NCI-H2081 (cell line): ENCODE data around the gene CAGE1.

ENCODE experiments used
- DNase-seq, 2 experiments: peaks; one replicate each; lab custom pipeline; 2025; lab: John Stamatoyannopoulos, UW

CAGE1 gene

GRCh38 chr6:7389451-7390225, at the start of gene CAGE1, which contains the start of gene RIOK1:
Gene CAGE1, minus strand, starts transcription at chr6:7389742. Its CDS starts 2,569 bp downstream, at chr6:7387173.
Gene RIOK1, plus strand, starts transcription at chr6:7389808. Its CDS starts 195 bp downstream, at chr6:7390003.
- peak; percentile 96 for DNase-seq

GRCh38 chr6:7439228-7439627, 49.7 kb upstream of the CAGE1 start:
- DNase-seq, result no peak

DNA sequence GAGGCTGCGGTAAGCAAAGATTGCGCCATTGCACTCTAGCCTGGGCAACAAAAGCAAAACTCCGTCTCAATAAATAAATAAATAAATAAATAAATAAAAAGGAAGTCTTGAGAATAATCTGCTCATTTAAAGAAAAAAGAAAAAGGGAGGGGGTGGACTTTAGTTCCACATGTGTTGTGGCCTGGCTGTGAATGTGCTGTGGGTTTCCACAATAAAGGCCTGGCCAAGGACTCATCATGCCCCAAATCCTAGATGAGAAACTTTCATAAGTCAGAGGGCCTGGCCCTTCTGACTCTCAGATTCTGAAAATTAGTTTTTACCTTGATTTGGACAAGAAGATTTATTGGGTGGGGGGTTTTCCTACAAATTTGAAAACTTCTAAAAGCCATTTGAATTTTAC, 48.5 kb upstream of the CAGE1 start:
- no peak for DNase-seq

DNA sequence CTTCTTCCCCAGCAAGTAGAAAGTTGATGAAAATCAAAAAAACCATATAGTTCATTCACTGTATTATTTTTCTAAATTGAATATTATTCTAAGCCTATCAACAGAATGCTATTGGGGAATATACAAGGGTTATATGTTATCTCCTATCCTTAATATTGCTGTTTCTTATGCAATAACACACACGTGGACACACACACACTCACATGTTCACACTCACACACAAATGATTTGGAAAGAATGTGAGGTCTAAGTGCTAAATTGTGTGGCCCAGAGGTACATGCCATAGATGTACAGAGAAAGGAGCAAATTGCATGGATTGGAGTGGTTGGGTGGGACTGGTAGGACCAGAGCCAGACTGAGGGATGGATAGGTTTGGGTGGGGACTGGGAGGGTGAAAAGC, 45.1 kb upstream of the CAGE1 start:
- DNase-seq, result no peak

DNA sequence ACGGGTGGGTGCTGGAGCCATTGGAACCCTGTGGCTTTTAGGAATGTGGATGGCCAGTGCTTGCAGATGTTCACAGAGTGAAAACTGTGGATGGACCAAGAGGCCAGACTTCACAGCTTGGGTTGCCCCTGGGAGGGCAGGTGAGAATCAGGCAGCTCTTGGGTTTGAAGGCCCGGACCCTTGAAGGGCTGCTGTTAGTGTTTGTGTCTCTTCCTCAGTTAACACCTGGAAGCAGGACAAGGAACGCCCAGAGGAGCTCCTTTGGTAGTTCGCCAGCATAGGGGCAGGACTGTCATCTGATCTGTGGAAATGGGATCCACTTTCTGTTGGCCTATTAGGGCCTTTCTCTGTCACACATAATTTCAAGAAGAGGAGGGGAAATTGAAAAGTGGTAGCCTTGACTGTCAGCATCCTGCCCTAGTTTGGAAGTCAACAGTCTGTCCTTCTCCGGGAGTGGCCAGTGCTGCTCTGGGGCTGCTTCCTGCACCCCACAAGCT, 43.6 kb upstream of the CAGE1 start:
- DNase-seq, result no peak

GRCh38 chr6:7432391-7433120, 43.0 kb upstream of the CAGE1 start:
- no peak for DNase-seq

- no peak for DNase-seq
Measured at GRCh38 chr6:7431674-7432390, 42.3 kb upstream of the CAGE1 start.

DNA sequence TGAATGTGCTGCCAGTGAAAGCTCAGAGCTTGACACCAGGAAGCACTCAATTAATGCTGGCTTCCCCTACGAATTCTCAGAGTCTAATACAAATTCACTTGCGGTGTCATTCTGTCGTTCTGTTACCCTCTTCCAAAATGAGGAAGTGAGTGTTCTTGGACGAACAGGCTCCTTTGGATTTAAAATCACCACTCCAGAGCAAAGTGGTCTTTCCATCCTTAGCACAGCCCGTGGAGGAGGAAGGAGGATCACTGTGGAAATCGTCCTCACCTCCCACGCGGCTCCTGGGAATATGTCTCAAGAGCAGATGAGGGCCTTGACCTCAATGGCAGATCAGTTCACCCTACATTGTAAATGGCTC, 41.8 kb upstream of the CAGE1 start:
- no peak for DNase-seq

- no peak for DNase-seq
Measured at GRCh38 chr6:7426447-7427169, 37.1 kb upstream of the CAGE1 start.

DNA sequence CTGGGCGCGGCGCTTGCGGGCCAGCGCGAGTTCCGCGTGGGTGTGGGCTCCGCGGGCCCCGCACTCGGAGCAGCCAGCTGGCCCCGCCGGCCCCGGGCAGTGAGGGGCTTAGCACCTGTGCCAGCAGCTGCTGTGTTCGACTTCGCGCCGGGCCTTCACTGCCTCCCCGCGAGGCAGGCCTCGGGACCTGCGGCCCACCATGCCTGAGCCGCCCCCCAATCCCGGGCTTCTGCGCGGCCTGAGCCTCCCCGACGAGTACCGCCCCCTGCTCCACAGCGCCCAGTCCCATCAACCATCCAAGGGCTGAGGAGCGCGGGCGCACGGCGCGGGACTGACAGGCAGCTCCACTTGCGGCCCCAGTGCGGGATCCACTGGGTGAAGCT, 36.3 kb upstream of the CAGE1 start:
- no peak for DNase-seq

GRCh38 chr6:7424967-7425807, 35.6 kb upstream of the CAGE1 start:
- no peak for DNase-seq

GRCh38 chr6:7424058-7424457, 34.5 kb upstream of the CAGE1 start:
- DNase-seq, result no peak

DNA sequence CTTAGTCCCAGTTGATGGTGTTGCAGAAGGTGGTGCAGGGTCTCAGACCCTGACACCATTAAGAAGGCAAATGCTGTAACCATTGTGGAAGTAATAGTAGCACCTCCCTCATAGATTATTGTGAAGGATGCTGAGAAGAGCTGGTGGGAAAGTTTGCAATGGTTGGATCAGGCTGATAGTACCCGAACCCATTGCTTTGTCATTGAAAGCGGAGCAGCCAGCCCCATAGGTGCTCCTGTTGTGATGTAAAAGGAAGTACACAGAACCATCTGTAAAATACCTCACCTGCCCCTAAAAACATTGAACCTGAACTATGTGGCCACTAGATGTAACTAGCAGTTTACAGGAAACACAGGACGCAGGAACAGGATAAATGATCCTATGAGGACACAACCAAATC, 31.5 kb upstream of the CAGE1 start:
- DNase-seq, result no peak

DNA sequence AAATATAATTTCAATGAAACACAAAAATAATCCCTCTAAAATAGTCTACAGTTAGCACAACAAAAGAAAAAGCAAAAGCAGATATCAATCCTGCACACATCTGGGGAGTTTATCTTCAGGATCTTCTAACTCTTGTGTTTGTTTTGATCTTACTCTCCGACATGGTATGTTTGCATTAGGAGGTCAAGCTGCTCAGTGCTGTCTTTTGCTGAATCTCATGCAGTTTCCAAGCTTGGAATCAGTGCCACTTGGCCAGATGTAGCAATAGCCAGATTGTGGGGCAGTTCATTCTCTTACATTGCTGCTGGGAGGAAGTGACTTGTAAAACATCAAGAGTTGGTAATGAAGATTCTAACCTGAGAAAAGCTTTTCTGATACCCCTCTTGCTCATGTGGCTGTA, 29.5 kb upstream of the CAGE1 start:
- DNase-seq, result no peak

- no peak for DNase-seq
Measured at GRCh38 chr6:7418238-7418905, 28.8 kb upstream of the CAGE1 start.

DNA sequence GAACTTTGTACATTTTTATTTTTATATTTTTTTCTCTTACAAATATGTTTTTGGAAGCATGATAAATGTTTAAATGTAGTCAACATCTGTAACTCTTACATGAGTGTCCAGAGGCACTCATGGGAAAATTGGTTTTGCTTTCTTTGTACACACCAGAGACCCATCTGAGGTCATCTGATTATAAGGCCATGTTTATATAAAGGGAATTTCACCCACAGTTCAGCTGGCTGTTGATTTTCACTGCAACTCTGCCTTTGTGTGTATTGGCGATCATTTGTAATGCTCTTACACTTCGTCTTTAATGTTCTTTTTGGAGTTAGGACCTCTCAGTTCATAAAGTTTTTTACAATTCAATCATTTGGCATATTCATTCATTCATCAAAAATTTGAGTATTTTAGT, 28.1 kb upstream of the CAGE1 start:
- no peak for DNase-seq

DNA sequence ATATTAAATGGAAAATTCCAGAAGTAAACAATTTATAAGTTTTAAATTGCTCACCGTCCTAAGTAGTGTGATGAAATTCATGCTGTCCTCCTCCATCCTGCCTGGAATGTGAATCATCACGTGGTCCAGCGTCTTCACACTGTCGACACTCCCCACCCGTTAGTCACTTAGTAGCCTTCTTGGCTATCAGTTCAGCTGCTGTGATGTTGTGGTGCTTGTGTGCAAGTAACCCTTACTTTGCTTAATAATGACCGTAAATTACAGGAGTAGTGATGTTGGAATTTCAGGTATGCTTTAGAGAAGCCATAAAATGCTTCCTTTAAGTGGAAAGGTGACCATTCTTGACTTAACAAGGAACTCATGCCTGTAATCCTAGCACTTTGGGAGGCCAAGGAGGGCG, 25.3 kb upstream of the CAGE1 start:
- no peak for DNase-seq

- DNase-seq, result no peak
Measured at GRCh38 chr6:7413151-7413823, 23.7 kb upstream of the CAGE1 start.

- no peak for DNase-seq
Measured at GRCh38 chr6:7411328-7411727, 21.8 kb upstream of the CAGE1 start.

- no peak for DNase-seq
Measured at GRCh38 chr6:7410851-7411250, 21.3 kb upstream of the CAGE1 start.
